ENCODE results near the gene AMBP.

The AMBP gene

GRCh38 chr9:114031037-114031630 lies 47.0 kb downstream of the AMBP start:
- ChIA-PET CTCF (interaction anchor here (0.9 to 3.2 kb wide), 4 partner anchors 27 to 349 kb away, joined by 3 to 11 read pairs (median 4); no protein-coding TSS in a partner anchor), POLR2A (no interaction called here)
- H3K4me3 ChIP-seq (ENCODE audit: low read depth, low read length) = no peak overlapping the region
- DNase-seq (ENCODE audit: low read depth, low spot score) = no peak
- TF ChIP-seq CTCF (IDR thresholded peaks at IDR 0.05; ENCODE audit: insufficient read depth, low read length, missing control alignments) = no peak

- ChIA-PET CTCF (interaction anchor here (1.3 kb wide), 1 partner anchor 223 kb away, joined by 4 read pairs; no protein-coding TSS in a partner anchor), POLR2A (no interaction called here)
- no peak overlapping the region for H3K4me3 ChIP-seq (ENCODE audit: low read depth, low read length)
- DNase-seq (ENCODE audit: low read depth, low spot score) = no peak
- TF ChIP-seq CTCF (IDR thresholded peaks at IDR 0.05; ENCODE audit: insufficient read depth, low read length, missing control alignments) = no peak
Observed at GRCh38 chr9:114030364-114030763, 47.7 kb downstream of the AMBP start.

- ChIA-PET CTCF (interaction anchor here (0.7 to 1.3 kb wide), 2 partner anchors 153 to 222 kb away, joined by 4 to 5 read pairs; no protein-coding TSS in a partner anchor), POLR2A (no interaction called here)
- DNase-seq (ENCODE audit: low read depth, low spot score) = no peak
- no peak for TF ChIP-seq CTCF (IDR thresholded peaks at IDR 0.05; ENCODE audit: insufficient read depth, low read length, missing control alignments)
- H3K4me3 ChIP-seq (ENCODE audit: low read depth, low read length) = no peak overlapping the region
Observed at GRCh38 chr9:114029311-114030170, 48.6 kb downstream of the AMBP start.

- no peak overlapping the region for H3K4me3 ChIP-seq (ENCODE audit: low read depth, low read length)
- POLR2A ChIA-PET = no interaction called here
- TF ChIP-seq CTCF (IDR thresholded peaks at IDR 0.05; ENCODE audit: insufficient read depth, low read length, missing control alignments) = no peak
- no peak for DNase-seq (ENCODE audit: low read depth, low spot score)
- CTCF ChIA-PET = interaction anchor here (0.7 kb wide), 1 partner anchor 152 kb away, joined by 5 read pairs; no protein-coding TSS in a partner anchor
Observed at GRCh38 chr9:114028646-114029045, 49.5 kb downstream of the AMBP start.

GRCh38 chr9:114027863-114028465 lies 50.1 kb downstream of the AMBP start:
- POLR2A ChIA-PET = no interaction called here
- no peak for DNase-seq (ENCODE audit: low read depth, low spot score)
- TF ChIP-seq CTCF (IDR thresholded peaks at IDR 0.05; ENCODE audit: insufficient read depth, low read length, missing control alignments) = no peak
- CTCF ChIA-PET = no interaction called here
- H3K4me3 ChIP-seq (ENCODE audit: low read depth, low read length) = no peak overlapping the region
